ENCODE data around the gene SBF2. TPM values are rescaled to one million over a fixed set of nuclear protein-coding genes. Genes with fewer than 3 reads are reported as not detected.
"Not testable (repeated sequence)": the region's sequence is repeated elsewhere in the genome, so short reads cannot be mapped to it uniquely, and the experiment has no call there.

Gene SBF2
- total and polyA plus RNA-seq, 2 donors (not counting 3 experiments of a cell fraction or from before 2014, with no cell fraction given): 15.4 to 42.4 TPM

- H3K27ac ChIP-seq (ENCODE audit: insufficient read depth, low read depth, low read length): no peak overlapping the region
- no peaks in the 10 kb centered on the region for H3K79me2 ChIP-seq (ENCODE audit: control insufficient read depth, insufficient read depth, low read length)
- H3K9me1 ChIP-seq (replicated peaks; ENCODE audit: control insufficient read depth, extremely low read depth, insufficient read depth, low read length): no peaks in the 10 kb centered on the region
- H2AFZ ChIP-seq (ENCODE audit: low read depth, low read length): no peak overlapping the region
- no peak overlapping the region for H3K4me2 ChIP-seq (ENCODE audit: insufficient read depth, low read length)
- intact Hi-C loops (cut with micrococcal nuclease): no loop called here
- BruUV-seq (replicated peaks): no TSS peak
- peaks cover 2% of the 10 kb centered on the region for H4K20me1 ChIP-seq (replicated peaks; ENCODE audit: control insufficient read depth, extremely low read depth, insufficient read depth, low read length)
- H3K9me3 ChIP-seq (replicated peaks; ENCODE audit: control insufficient read depth, insufficient read depth, low read length): no peaks in the 10 kb centered on the region
- dilution Hi-C loops (cut with MboI; ENCODE audit: extremely low pct_ligation_motif_present, low sequenced_read_pairs): no loop called here
- CTCF ChIA-PET: interaction anchor here (0.8 to 2.7 kb wide), 3 partner anchors 10 to 126 kb away, joined by 3 to 9 read pairs (median 3); no protein-coding TSS in a partner anchor
- no peaks in the 10 kb centered on the region for H3K36me3 ChIP-seq (ENCODE audit: control insufficient read depth in 2 of 2, extremely low read depth in 1 of 2, insufficient read depth in 2 of 2, low read length in 2 of 2)
- H3K4me1 ChIP-seq (ENCODE audit: control insufficient read depth, extremely low read depth, insufficient read depth, low read length): peaks cover 7% of the 10 kb centered on the region
- FAIRE-seq (no peak), DNase-seq (ENCODE audit: low read depth, low spot score) (no peak)
- H3K27me3 ChIP-seq (ENCODE audit: control insufficient read depth in 2 of 2, insufficient read depth in 2 of 2, low read length in 2 of 2): no peaks in the 10 kb centered on the region
- H3K9ac ChIP-seq (replicated peaks; ENCODE audit: extremely low read depth, insufficient read depth, low read length): no peak overlapping the region
- POLR2A ChIA-PET: no interaction called here
- no peak overlapping the region for H3K4me3 ChIP-seq (replicated peaks in 1 of 3; ENCODE audit: insufficient read depth in 1 of 3, low read depth in 1 of 3, low read length in 3 of 3)
- no peak for TF ChIP-seq POLR2A (IDR thresholded peaks at IDR 0.05; ENCODE audit: low read depth, low read length)
- TF ChIP-seq FOS (IDR thresholded peaks at IDR 0.05; ENCODE audit: borderline replicate concordance, insufficient read depth, low read length): no peak
- TF ChIP-seq MYC (IDR thresholded peaks at IDR 0.05; ENCODE audit: low read depth, low read length): no peak
- no peak for TF ChIP-seq GATA2 (IDR thresholded peaks at IDR 0.05; ENCODE audit: insufficient read depth, insufficient read length, low read depth, low read length)
- TF ChIP-seq MAX (IDR thresholded peaks at IDR 0.05; ENCODE audit: insufficient read depth, insufficient read length): no peak
- TF ChIP-seq EZH2 (IDR thresholded peaks at IDR 0.05; ENCODE audit: borderline replicate concordance, low read depth, low read length, severe bottlenecking): no peak
- TF ChIP-seq JUN (IDR thresholded peaks at IDR 0.05; ENCODE audit: borderline replicate concordance, insufficient read depth, insufficient read length, low read depth): no peak
- no peak for TF ChIP-seq CTCF (IDR thresholded peaks at IDR 0.05; ENCODE audit: extremely low read depth in 1 of 2, insufficient read depth in 1 of 2, low read depth in 1 of 2, low read length in 2 of 2)
- TF ChIP-seq POLR2AphosphoS5 (IDR thresholded peaks at IDR 0.05; ENCODE audit: insufficient read depth, low read depth, low read length): no peak
Measured at GRCh38 chr11:10038521-10039302, 255.3 kb downstream of the SBF2 start.

- H3K4me3 ChIP-seq (replicated peaks in 1 of 3; ENCODE audit: insufficient read depth in 1 of 3, low read depth in 1 of 3, low read length in 3 of 3); H2AFZ ChIP-seq (ENCODE audit: low read depth, low read length); H4K20me1 ChIP-seq (replicated peaks; ENCODE audit: control insufficient read depth, extremely low read depth, insufficient read depth, low read length); H3K27me3 ChIP-seq (ENCODE audit: control insufficient read depth in 2 of 2, insufficient read depth in 2 of 2, low read length in 2 of 2); H3K79me2 ChIP-seq (ENCODE audit: control insufficient read depth, insufficient read depth, low read length); H3K9me3 ChIP-seq (replicated peaks; ENCODE audit: control insufficient read depth, insufficient read depth, low read length); intact Hi-C loops (cut with micrococcal nuclease); CTCF ChIA-PET; BruUV-seq (replicated peaks); H3K4me1 ChIP-seq (ENCODE audit: control insufficient read depth, extremely low read depth, insufficient read depth, low read length); H3K27ac ChIP-seq (ENCODE audit: insufficient read depth, low read depth, low read length); H3K9ac ChIP-seq (replicated peaks; ENCODE audit: extremely low read depth, insufficient read depth, low read length); FAIRE-seq; DNase-seq (ENCODE audit: low read depth, low spot score); H3K36me3 ChIP-seq (ENCODE audit: control insufficient read depth in 2 of 2, extremely low read depth in 1 of 2, insufficient read depth in 2 of 2, low read length in 2 of 2); POLR2A ChIA-PET; H3K4me2 ChIP-seq (ENCODE audit: insufficient read depth, low read length); H3K9me1 ChIP-seq (replicated peaks; ENCODE audit: control insufficient read depth, extremely low read depth, insufficient read depth, low read length); dilution Hi-C loops (cut with MboI; ENCODE audit: extremely low pct_ligation_motif_present, low sequenced_read_pairs): not testable (repeated sequence)
Measured at GRCh38 chr11:10035932-10036331, 258.1 kb downstream of the SBF2 start.
